Naive thymus-derived CD8-positive, alpha-beta T cell (primary cell): ENCODE results near the gene PARVA. TPM values are rescaled to one million over a fixed set of nuclear protein-coding genes. Genes with fewer than 3 reads are reported as not detected.
"Not testable (repeated sequence)": the region's sequence is repeated elsewhere in the genome, so short reads cannot be mapped to it uniquely, and the experiment has no call there.

ENCODE experiments used
- ATAC-seq, 2 donors: fragments of 150-1000 bp; cut with Tn5 transposase in 1 of 2; sonication (Bioruptor Pico), chemical (Tn5 transposase) in 1 of 2; 1 replicate in 1 of 2; 2 replicates in 1 of 2; pipeline ENCODE4 v1.10.0; 2021; ENCODE audit warnings: mild to moderate bottlenecking in 2 of 2, moderate library complexity in 2 of 2
- POLR2A ChIA-PET: fragments of 350-600 bp; sonication (Branson Sonifier 250); formaldehyde crosslinking; loops from one replicate; lab custom pipeline; 2021; ENCODE audit warnings: antibody characterized with exemption; lab: Charles Lee
- DNase-seq, 10 donors: peaks; one replicate each; pipeline versions ENCODE4 v3.0.0 to v3.0.0-alpha.2; 2020 to 2022
- H3K27ac Mint-ChIP-seq, 10 donors: one replicate each; pipeline ENCODE4 v1.8.0; 2020 to 2022; ENCODE audit warnings: mild to moderate bottlenecking in 10 of 10, mixed read lengths in 10 of 10, moderate library complexity in 4 of 10, inconsistent platforms in 1 of 10
- H3K27me3 Mint-ChIP-seq, 5 donors: one replicate each; pipeline ENCODE4 v1.8.0; 2021 to 2022; ENCODE audit warnings: mixed read lengths in 5 of 5
- H3K36me3 Mint-ChIP-seq, 3 donors: one replicate each; pipeline ENCODE4 v1.8.0; 2020 to 2022; ENCODE audit warnings: mixed read lengths in 3 of 3, mild to moderate bottlenecking in 2 of 3, inconsistent platforms in 1 of 3
- H3K4me1 Mint-ChIP-seq, 4 donors: one replicate each; pipeline ENCODE4 v1.8.0; 2021 to 2022; ENCODE audit warnings: mixed read lengths in 4 of 4
- H3K4me3 Mint-ChIP-seq, 10 donors: one replicate each; pipeline ENCODE4 v1.8.0; 2020 to 2022; ENCODE audit warnings: mild to moderate bottlenecking in 10 of 10, mixed read lengths in 10 of 10, moderate library complexity in 6 of 10, inconsistent platforms in 1 of 10
- H3K9me3 Mint-ChIP-seq, 9 donors: one replicate each; pipeline ENCODE4 v1.8.0; 2020 to 2022; ENCODE audit warnings: mixed read lengths in 9 of 9, mild to moderate bottlenecking in 3 of 9, inconsistent platforms in 1 of 9, moderate library complexity in 1 of 9
- polyA plus RNA-seq, 3 donors: library from polyadenylated mRNA; unstranded; fragments of 300-500 nt; fragmentation: Illumina TruSeq; gene quantifications; one replicate each; pipeline ENCODE4 v1.2.3, GENCODE V29; 2021
- total RNA-seq, 8 experiments: library from RNA in 2 of 8; stranded (reverse) in 2 of 8; gene quantifications; one replicate each; pipeline ENCODE4 v1.2.3 and lab custom pipeline; 2021 to 2026

The PARVA gene
- total and polyA plus RNA-seq, 5 experiments from 2014 or later, result 0.19 to 0.44 (median 0.26) TPM; not detected in 2

GRCh38 chr11:12520576-12520975, 143.2 kb downstream of the PARVA start:
- H3K27ac Mint-ChIP-seq, POLR2A ChIA-PET, ATAC-seq, DNase-seq, H3K9me3 Mint-ChIP-seq, H3K4me1 Mint-ChIP-seq, H3K4me3 Mint-ChIP-seq, H3K36me3 Mint-ChIP-seq: not testable (repeated sequence)
- H3K27me3 Mint-ChIP-seq, result peaks cover 0 to 20% (median 3%) of the 10 kb centered on the region in 5 donors

GRCh38 chr11:12523180-12523924, 146.0 kb downstream of the PARVA start:
- ATAC-seq, result no peak
- Mint-ChIP-seq H3K4me3 (no peak overlapping the region), H3K9me3 (no peaks in the 10 kb centered on the region), H3K27ac (no peak overlapping the region), H3K4me1 (no peaks in the 10 kb centered on the region), H3K36me3 (no peaks in the 10 kb centered on the region), H3K27me3 (peaks cover 0 to 20% (median 3%) of the 10 kb centered on the region in 5 donors)
- DNase-seq, result no peak
- POLR2A ChIA-PET, result no interaction called here

DNA sequence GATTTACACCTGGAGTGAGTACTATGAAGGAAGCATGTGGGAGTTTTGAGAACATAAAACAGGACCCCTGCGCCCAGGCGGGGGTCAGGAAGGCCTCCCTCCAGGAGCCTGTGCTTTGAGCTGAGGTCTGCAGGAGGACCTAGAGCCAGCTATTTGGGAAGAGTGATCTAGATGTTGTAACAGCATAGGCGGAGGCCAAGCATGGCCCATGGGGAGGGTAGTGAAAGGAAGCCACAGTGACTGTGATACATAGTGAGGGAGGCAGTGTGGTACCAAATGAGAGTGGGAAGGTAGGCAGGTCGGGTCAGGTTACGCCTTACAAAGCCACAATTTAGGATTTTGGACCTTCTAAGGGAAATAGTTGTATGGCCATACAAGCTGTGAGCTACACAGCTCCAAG, 147.5 kb downstream of the PARVA start:
- Mint-ChIP-seq H3K4me1 (no peaks in the 10 kb centered on the region), H3K36me3 (no peaks in the 10 kb centered on the region), H3K4me3 (no peak overlapping the region), H3K9me3 (no peaks in the 10 kb centered on the region), H3K27me3 (peaks cover 0 to 8% (median 0%) of the 10 kb centered on the region in 5 donors), H3K27ac (no peak overlapping the region)
- POLR2A ChIA-PET, result no interaction called here
- ATAC-seq (no peak), DNase-seq (no peak)

DNA sequence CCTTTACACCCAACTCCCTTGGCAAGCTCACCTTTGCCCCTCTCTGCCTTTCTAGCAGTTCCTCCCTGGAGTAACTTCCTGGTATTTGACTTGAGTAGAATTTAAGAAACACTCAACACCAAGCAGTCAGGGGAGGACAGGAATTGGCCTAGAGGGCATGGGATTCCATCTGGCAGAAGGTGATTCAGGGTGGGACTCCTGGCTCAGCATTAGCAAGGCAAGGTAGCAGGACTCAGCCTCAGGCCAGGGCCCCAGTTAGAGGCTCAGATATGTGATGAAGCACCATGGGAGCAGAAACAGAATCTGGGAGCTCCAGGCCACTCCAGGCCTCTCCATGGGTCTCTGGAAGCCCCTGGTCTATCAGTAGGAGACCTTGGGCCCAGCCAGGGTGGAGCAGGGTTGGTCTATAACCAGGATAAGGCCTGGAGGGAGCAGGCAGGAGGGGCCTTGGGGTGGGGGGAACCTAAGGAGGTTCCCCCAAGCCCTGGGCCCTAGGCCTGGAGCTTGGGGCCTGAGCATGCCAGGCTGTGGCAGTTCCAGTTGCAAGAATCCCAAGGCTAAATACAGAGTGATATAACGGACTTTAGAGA, 148.2 kb downstream of the PARVA start:
- no peaks in the 10 kb centered on the region for H3K4me1 Mint-ChIP-seq
- POLR2A ChIA-PET, result no interaction called here
- ATAC-seq, result no peak

DNA sequence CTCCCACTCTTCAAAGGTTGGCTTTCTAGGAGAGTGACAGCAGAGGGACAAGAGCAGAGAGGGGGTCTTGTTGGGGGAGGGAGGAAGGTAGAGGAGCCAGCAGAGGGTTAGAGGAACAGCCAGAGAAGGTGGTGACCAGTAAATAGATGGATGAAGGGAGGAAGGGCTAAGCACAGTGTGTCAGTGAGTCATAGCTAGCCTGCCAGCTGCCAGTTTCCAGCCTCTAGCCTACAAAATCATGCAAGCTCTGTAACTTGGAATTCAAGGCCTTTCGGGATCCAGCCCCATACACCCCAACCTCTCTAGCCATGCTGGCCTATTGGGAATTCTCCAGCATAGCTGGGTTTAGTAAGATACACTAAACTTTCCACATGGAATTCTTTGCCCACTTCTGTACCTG, 149.4 kb downstream of the PARVA start:
- Mint-ChIP-seq H3K36me3 (no peaks in the 10 kb centered on the region), H3K4me3 (no peak overlapping the region), H3K27ac (no peak overlapping the region), H3K9me3 (no peaks in the 10 kb centered on the region), H3K27me3 (peaks cover 0 to 1% (median 0%) of the 10 kb centered on the region in 5 donors), H3K4me1 (no peaks in the 10 kb centered on the region)
- POLR2A ChIA-PET, result no interaction called here
- DNase-seq (no peak), ATAC-seq (no peak)

More for the DNA sequence above, 148.2 kb downstream of the PARVA start:
- H3K4me3 Mint-ChIP-seq, result no peak overlapping the region
- no peaks in the 10 kb centered on the region for H3K36me3 Mint-ChIP-seq
- no peak overlapping the region for H3K27ac Mint-ChIP-seq
- H3K27me3 Mint-ChIP-seq, result peaks cover 0 to 1% (median 0%) of the 10 kb centered on the region in 5 donors
- H3K9me3 Mint-ChIP-seq, result no peaks in the 10 kb centered on the region
- no peak for DNase-seq

DNA sequence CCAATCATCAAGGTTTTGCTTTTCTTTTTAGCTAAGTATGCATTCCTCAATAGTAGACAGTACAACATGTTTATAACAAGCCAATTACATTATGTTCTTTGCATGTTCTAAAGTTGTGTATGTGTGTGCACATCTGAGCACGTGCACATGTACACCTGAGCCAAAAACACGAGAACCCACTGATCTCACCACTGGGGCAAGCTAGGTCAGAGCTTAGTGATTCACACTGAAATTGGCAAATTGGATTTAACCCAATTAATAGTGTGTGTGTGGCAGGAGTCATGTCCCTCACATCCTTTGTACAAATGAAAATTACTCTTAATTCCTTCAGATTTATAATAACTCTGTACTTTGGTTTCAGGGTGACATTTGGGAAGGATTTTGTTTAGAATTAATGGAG, 151.1 kb downstream of the PARVA start:
- H3K27ac Mint-ChIP-seq, result no peak overlapping the region
- no peaks in the 10 kb centered on the region for H3K4me1 Mint-ChIP-seq
- H3K9me3 Mint-ChIP-seq, result no peaks in the 10 kb centered on the region
- ATAC-seq (no peak), DNase-seq (no peak)
- H3K36me3 Mint-ChIP-seq, result no peaks in the 10 kb centered on the region
- no peak overlapping the region for H3K4me3 Mint-ChIP-seq
- H3K27me3 Mint-ChIP-seq, result peaks cover 0 to 13% (median 0%) of the 10 kb centered on the region in 5 donors
- POLR2A ChIA-PET, result no interaction called here

DNA sequence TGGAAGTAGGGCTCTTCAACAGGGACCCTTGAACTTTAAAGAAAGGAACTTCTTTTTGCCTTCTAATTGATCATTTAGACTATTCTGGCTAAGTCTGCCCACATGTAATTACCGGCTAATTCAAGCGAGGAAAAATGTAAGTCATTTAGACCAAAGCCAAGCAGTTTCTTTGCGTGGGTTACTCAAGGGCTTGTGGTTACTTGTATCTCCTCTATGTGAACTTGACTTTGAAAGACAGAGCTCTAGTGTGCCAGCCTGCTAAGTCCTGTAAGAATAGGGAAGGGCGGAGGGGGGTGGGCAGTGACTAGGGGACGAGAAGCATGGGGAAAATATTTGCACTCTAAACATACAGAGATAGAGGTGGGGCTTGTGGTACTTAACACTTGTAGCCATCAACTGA, 151.7 kb downstream of the PARVA start:
- Mint-ChIP-seq H3K27me3 (peaks cover 0 to 13% (median 0%) of the 10 kb centered on the region in 5 donors), H3K27ac (no peak overlapping the region), H3K4me3 (no peak overlapping the region)

DNA sequence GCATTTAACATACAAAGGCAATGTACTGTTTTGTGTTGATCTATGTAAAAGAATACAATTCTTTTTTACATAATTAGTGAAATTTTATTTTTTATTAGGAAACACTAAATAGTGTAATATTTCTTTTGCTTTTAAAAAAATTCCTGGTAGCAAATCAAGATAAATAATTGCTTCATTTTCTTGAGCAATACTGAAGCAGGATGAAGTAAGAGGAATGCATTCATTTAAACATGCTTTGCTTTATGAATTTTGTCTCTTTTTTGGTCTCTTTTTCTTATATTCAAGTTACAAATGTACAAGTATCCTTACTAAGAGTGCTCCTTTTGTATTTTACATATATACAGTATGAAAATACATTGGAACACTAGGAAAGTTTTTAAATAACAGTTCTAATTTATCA, 152.4 kb downstream of the PARVA start:
- H3K9me3 Mint-ChIP-seq, result no peaks in the 10 kb centered on the region
- H3K27me3 Mint-ChIP-seq, result peaks cover 0 to 13% (median 0%) of the 10 kb centered on the region in 5 donors
- ATAC-seq, result no peak
- H3K27ac Mint-ChIP-seq, result no peak overlapping the region
- DNase-seq, result no peak
- POLR2A ChIA-PET, result no interaction called here
- H3K4me3 Mint-ChIP-seq, result no peak overlapping the region
- H3K4me1 Mint-ChIP-seq, result no peaks in the 10 kb centered on the region
- no peaks in the 10 kb centered on the region for H3K36me3 Mint-ChIP-seq

More for the DNA sequence above, 151.7 kb downstream of the PARVA start:
- Mint-ChIP-seq H3K4me1 (no peaks in the 10 kb centered on the region), H3K36me3 (no peaks in the 10 kb centered on the region), H3K9me3 (no peaks in the 10 kb centered on the region)
- ATAC-seq (no peak), DNase-seq (no peak)
- POLR2A ChIA-PET, result no interaction called here

GRCh38 chr11:12531020-12531419, 153.6 kb downstream of the PARVA start:
- Mint-ChIP-seq H3K27me3 (peaks cover 0 to 17% (median 3%) of the 10 kb centered on the region in 5 donors), H3K27ac (no peak overlapping the region)
- POLR2A ChIA-PET, result interaction anchor here (0.5 kb wide), 1 partner anchor 227 kb away, joined by 3 read pairs; no protein-coding TSS in a partner anchor

GRCh38 chr11:12531681-12532080, 154.3 kb downstream of the PARVA start:
- POLR2A ChIA-PET, result interaction anchor here (0.5 kb wide), 1 partner anchor 226 kb away, joined by 3 read pairs; no protein-coding TSS in a partner anchor

More at GRCh38 chr11:12531020-12531419, 153.6 kb downstream of the PARVA start:
- Mint-ChIP-seq H3K4me3 (no peak overlapping the region), H3K36me3 (no peaks in the 10 kb centered on the region), H3K4me1 (peaks cover 0 to under 1% (median 0%) of the 10 kb centered on the region in 4 donors), H3K9me3 (no peaks in the 10 kb centered on the region)
- no peak for DNase-seq
- no peak for ATAC-seq

DNA sequence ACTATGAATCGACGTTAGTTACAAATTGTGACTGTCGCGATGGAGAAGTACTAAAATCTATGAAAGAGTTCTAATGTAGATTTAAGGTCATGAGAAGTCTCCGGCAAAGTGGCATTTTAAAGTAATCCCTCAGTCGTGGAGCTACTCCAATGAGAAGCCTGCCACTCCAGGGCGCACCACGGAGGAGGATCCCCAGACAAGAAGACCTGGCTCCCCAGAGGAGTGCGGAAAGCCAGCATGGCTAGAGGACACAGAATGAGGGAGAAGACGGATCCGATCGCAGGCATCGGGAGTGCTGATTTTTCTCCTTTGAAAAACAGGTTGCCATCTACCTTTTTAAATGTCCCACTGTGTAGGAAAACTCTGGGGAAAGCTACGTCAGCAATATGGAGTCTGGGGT, 155.2 kb downstream of the PARVA start:
- Mint-ChIP-seq H3K36me3 (no peaks in the 10 kb centered on the region), H3K4me1 (peaks cover 0 to 3% (median 0%) of the 10 kb centered on the region in 4 donors), H3K27ac (no peak overlapping the region), H3K9me3 (no peaks in the 10 kb centered on the region), H3K27me3 (peaks cover 0 to 33% (median 14%) of the 10 kb centered on the region in 5 donors), H3K4me3 (no peak overlapping the region)
- POLR2A ChIA-PET, result no interaction called here
- DNase-seq (no peak), ATAC-seq (no peak)

More at GRCh38 chr11:12531681-12532080, 154.3 kb downstream of the PARVA start:
- peaks cover 0 to 3% (median 0%) of the 10 kb centered on the region in 4 donors for H3K4me1 Mint-ChIP-seq
- no peak overlapping the region for H3K27ac Mint-ChIP-seq
- H3K9me3 Mint-ChIP-seq, result no peaks in the 10 kb centered on the region
- ATAC-seq (no peak), DNase-seq (no peak)
- peaks cover 0 to 24% (median 8%) of the 10 kb centered on the region in 5 donors for H3K27me3 Mint-ChIP-seq
- no peaks in the 10 kb centered on the region for H3K36me3 Mint-ChIP-seq
- H3K4me3 Mint-ChIP-seq, result no peak overlapping the region

DNA sequence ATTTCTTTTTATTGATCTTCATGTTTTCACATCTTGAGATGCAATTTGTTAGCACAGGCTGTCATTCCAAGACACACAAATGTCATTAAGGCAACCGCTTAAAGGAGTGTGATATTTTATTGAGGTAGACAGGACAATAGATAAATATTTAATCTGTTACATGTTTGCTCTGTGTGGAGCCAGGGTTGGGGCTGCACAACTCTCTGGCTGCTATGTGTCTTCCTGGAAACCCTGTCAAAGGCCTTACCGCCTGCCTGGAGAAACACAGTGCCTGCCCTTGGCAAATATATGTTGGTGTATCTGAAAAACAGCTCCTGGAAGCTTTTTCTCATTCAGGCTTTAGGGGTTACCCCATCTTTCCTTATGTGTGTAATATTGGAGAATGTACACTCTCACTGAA, 157.2 kb downstream of the PARVA start:
- DNase-seq (no peak), ATAC-seq (no peak)
- H3K27me3 Mint-ChIP-seq, result peaks cover 0 to 33% (median 14%) of the 10 kb centered on the region in 5 donors
- H3K27ac Mint-ChIP-seq, result no peak overlapping the region
- H3K9me3 Mint-ChIP-seq, result no peaks in the 10 kb centered on the region
- POLR2A ChIA-PET, result no interaction called here
- no peaks in the 10 kb centered on the region for H3K36me3 Mint-ChIP-seq
- H3K4me3 Mint-ChIP-seq, result no peak overlapping the region
- peaks cover 0 to 3% (median 0%) of the 10 kb centered on the region in 4 donors for H3K4me1 Mint-ChIP-seq

DNA sequence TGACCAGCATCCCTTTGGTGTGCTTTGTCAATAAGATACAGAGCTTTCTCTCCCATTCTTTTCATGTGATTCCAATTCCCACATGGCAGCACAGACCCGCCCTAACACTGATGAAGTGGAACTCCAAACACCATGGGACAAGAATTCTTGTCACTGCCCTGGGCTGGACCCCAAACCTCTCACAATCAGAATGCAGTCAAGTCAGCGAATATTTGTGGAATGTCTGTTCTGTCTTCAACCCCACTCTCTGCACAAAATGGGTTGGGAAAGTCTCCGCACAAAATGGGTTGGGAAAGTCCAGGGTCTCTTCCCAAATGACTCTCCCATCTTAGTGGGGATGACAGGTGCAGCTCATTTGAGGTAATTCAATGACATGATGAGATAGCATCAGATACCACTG, 157.9 kb downstream of the PARVA start:
- DNase-seq, result no peak
- Mint-ChIP-seq H3K4me1 (peaks cover 0 to 3% (median 0%) of the 10 kb centered on the region in 4 donors), H3K27ac (no peak overlapping the region), H3K9me3 (no peaks in the 10 kb centered on the region), H3K4me3 (no peak overlapping the region), H3K36me3 (no peaks in the 10 kb centered on the region), H3K27me3 (peaks cover 0 to 33% (median 14%) of the 10 kb centered on the region in 5 donors)
- no peak for ATAC-seq
- POLR2A ChIA-PET, result no interaction called here
